IPS-18a (cell line): Measurements from ENCODE around the gene GCK.
"Not testable (repeated sequence)": the region's sequence is repeated elsewhere in the genome, so short reads cannot be mapped to it uniquely, and the experiment has no call there.

Experiments used
- H3K27ac ChIP-seq: one replicate; pipeline ENCODE4 v1.5.1; 2013; ENCODE audit warnings: low read length
- H3K27me3 ChIP-seq: one replicate; pipeline ENCODE4 v1.6.1; 2013; ENCODE audit warnings: mild to moderate bottlenecking, low read length; ENCODE audit not compliant: control insufficient read depth, insufficient read depth
- H3K36me3 ChIP-seq: one replicate; pipeline ENCODE4 v1.6.1; 2013; ENCODE audit warnings: low read depth, low read length; ENCODE audit not compliant: control insufficient read depth
- H3K4me1 ChIP-seq: one replicate; pipeline ENCODE4 v1.6.1; 2013; ENCODE audit warnings: low read depth, low read length; ENCODE audit not compliant: control insufficient read depth
- H3K4me3 ChIP-seq: one replicate; pipeline ENCODE4 v1.5.1; 2013; ENCODE audit warnings: low read length
- H3K9ac ChIP-seq: one replicate; pipeline ENCODE4 v1.6.1; 2013; ENCODE audit warnings: mild to moderate bottlenecking, low read length, moderate library complexity
- H3K9me3 ChIP-seq: one replicate; pipeline ENCODE4 v1.6.1; 2013; ENCODE audit warnings: low read depth, low read length; ENCODE audit not compliant: control insufficient read depth

The GCK gene

DNA sequence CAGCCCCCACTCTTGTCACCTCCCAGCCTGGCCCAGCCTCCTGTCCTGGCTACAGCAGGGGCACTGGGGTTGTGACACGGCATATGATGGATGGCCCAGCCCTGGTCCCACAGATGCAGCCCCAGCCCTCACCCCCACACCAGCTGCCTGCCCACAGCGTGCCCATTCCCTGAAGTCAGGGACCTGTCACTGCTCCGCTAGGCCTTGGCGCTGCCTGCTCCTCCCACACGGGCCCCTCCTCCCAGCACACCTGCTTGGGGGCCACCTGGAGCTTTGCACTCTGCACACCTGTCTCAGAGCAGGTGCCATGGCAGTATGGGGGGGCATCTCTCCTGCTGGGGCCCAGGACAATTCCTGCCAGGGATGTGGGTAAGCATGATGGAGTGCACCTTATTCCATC, 3.5 kb downstream of the GCK start:
- Histone ChIP-seq H3K27ac (no peak overlapping the region), H3K9ac (no peak overlapping the region), H3K4me1 (no peaks in the 10 kb centered on the region), H3K4me3 (no peak overlapping the region), H3K36me3 (no peaks in the 10 kb centered on the region), H3K27me3 (no peaks in the 10 kb centered on the region), H3K9me3 (no peaks in the 10 kb centered on the region)

GRCh38 chr7:44184873-44185446, 4.3 kb downstream of the GCK start:
- Histone ChIP-seq H3K27ac (no peak overlapping the region), H3K9ac (no peak overlapping the region), H3K9me3 (no peaks in the 10 kb centered on the region), H3K27me3 (no peaks in the 10 kb centered on the region), H3K36me3 (no peaks in the 10 kb centered on the region), H3K4me3 (no peak overlapping the region), H3K4me1 (no peaks in the 10 kb centered on the region)

DNA sequence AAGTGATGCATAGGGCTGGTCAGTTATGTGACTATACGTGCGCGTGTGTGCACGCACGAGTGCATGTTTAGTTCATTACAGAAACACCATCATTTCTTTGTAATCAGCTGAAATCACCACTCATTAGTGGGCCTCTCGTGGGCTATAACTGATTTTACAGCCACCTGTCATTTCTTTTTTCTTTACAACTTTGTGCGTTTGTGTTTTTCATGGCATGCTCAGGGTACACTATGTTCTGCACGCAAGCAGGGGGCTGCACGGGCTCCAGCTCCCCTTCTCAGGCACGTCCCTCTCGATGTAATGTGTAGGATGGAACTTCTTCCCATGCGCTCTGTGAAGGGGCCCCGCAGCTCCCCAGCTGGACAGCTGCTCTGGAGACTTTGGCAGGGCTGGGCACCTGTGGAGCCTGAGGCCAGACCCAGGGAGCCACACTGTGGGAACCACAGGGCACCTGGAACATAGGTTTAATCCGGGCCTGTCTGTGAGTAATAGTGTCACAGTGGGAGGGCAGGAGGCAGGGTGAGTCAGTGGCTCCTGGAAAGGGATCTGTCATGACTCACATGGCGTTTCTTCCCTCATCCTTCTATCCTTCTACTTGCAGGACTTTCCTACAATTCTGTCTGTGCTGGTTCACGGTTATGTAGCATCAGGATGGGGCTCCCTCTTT, 4.9 kb downstream of the GCK start:
- H3K9me3 ChIP-seq: no peaks in the 10 kb centered on the region
- no peak overlapping the region for H3K27ac ChIP-seq
- H3K27me3 ChIP-seq: no peaks in the 10 kb centered on the region
- no peaks in the 10 kb centered on the region for H3K36me3 ChIP-seq
- no peak overlapping the region for H3K4me3 ChIP-seq
- no peaks in the 10 kb centered on the region for H3K4me1 ChIP-seq
- no peak overlapping the region for H3K9ac ChIP-seq

GRCh38 chr7:44183386-44183785, 5.9 kb downstream of the GCK start:
- H3K27ac ChIP-seq: no peak overlapping the region
- no peaks in the 10 kb centered on the region for H3K9me3 ChIP-seq
- no peak overlapping the region for H3K4me3 ChIP-seq
- no peaks in the 10 kb centered on the region for H3K4me1 ChIP-seq
- no peaks in the 10 kb centered on the region for H3K27me3 ChIP-seq
- H3K9ac ChIP-seq: no peak overlapping the region
- H3K36me3 ChIP-seq: no peaks in the 10 kb centered on the region

DNA sequence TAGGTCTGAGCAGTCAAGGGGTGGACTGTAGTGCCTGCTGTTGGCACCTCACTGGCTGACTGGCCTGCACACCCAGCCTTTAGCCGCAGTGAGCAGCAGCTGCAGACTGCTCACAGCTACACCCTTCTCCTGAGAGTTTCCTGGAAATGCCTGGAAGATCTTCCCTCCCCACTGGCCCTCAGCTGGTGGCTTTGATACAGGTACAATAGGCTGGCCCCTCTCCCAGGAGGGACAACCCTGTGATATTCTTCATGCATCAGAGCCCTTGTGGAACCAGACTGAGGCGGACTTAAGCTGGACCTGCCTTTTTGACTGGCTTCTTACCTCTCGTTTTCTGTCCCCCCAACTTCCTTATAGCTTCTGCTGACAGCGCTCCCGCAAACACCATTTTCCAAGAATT, 6.4 kb downstream of the GCK start:
- peaks cover under 1% of the 10 kb centered on the region for H3K4me1 ChIP-seq
- no peaks in the 10 kb centered on the region for H3K36me3 ChIP-seq
- H3K27me3 ChIP-seq: no peaks in the 10 kb centered on the region
- no peak overlapping the region for H3K4me3 ChIP-seq
- no peaks in the 10 kb centered on the region for H3K9me3 ChIP-seq
- H3K27ac ChIP-seq: no peak overlapping the region
- H3K9ac ChIP-seq: no peak overlapping the region

DNA sequence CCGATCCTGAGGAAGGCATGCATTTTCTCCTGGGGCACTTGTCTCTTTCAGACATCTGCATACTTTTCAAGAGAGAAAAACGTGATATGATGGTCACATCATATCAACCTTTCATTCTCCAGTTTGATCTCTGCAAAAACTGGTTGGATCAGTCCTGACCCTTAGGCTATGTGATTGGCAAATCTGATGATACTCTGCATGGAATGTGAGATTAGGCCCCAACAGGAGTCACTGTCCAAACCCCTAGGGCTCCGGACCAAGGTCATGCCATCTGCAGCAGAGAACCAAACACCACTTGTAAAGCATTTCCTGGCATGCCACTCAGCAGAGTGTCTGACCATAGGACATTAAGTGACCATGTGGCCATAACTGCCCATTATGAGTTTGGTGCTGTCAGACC, 8.6 kb downstream of the GCK start:
- peaks cover 7% of the 10 kb centered on the region for H3K4me1 ChIP-seq
- no peaks in the 10 kb centered on the region for H3K9me3 ChIP-seq
- no peak overlapping the region for H3K27ac ChIP-seq
- no peaks in the 10 kb centered on the region for H3K27me3 ChIP-seq
- H3K36me3 ChIP-seq: no peaks in the 10 kb centered on the region
- no peak overlapping the region for H3K9ac ChIP-seq
- no peak overlapping the region for H3K4me3 ChIP-seq

DNA sequence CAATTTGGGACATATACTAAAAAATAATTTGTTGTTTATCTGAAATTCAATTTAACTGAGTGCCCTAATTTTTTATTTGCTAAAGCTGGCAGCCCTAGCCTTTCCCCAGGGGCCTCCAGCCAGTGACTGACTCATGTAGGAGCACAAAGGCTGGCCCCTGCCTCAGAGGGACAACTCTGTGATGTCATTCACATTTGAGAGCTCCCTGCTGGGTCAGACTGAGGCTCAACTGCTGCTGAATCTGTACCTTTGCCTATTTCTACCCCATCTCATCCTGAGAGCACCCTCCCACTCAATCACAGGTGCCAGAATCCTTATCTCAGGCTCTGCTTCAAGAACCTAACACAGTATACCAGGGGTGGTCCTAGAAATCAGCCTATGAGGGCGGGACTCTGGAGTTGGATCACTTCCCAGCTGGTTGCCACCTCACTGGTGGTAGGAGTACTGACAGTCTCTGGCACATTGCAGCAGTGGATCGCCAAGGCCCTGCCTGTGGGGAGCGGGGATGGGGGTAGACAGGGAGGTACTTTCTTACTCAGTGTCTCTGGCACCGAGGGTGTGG, 11.6 kb downstream of the GCK start:
- Histone ChIP-seq H3K36me3 (no peaks in the 10 kb centered on the region), H3K27me3 (no peaks in the 10 kb centered on the region), H3K27ac (no peak overlapping the region), H3K9ac (no peak overlapping the region), H3K9me3 (no peaks in the 10 kb centered on the region), H3K4me1 (peaks cover 7% of the 10 kb centered on the region), H3K4me3 (no peak overlapping the region)

DNA sequence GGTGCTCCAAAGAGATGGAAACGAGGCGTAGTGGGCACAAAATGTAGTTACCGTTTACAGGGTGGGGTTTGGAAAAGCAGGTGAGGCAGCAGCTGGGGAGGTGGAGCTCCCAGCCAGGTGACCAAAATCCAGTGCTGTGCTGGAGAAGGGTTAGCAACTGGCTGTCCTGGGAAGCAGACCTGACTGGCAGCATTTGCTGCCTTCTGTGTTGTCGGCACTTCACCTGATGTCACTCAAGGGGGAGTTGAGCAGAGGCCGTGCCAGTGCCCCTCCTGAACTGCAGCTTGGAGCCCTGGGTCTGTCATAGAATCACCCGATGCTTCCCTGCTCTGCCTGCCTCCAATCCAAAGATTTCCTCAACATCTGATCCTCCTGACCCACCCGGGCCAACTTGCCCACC, 12.8 kb downstream of the GCK start:
- Histone ChIP-seq H3K9me3 (no peaks in the 10 kb centered on the region), H3K27ac (no peak overlapping the region), H3K27me3 (no peaks in the 10 kb centered on the region), H3K9ac (no peak overlapping the region), H3K36me3 (no peaks in the 10 kb centered on the region), H3K4me1 (peaks cover 7% of the 10 kb centered on the region), H3K4me3 (no peak overlapping the region)

- H3K27me3 ChIP-seq: no peaks in the 10 kb centered on the region
- no peak overlapping the region for H3K27ac ChIP-seq
- no peaks in the 10 kb centered on the region for H3K9me3 ChIP-seq
- H3K4me1 ChIP-seq: peaks cover 7% of the 10 kb centered on the region
- H3K9ac ChIP-seq: no peak overlapping the region
- H3K4me3 ChIP-seq: no peak overlapping the region
- no peaks in the 10 kb centered on the region for H3K36me3 ChIP-seq
Observed at GRCh38 chr7:44175730-44176129, 13.5 kb downstream of the GCK start.

DNA sequence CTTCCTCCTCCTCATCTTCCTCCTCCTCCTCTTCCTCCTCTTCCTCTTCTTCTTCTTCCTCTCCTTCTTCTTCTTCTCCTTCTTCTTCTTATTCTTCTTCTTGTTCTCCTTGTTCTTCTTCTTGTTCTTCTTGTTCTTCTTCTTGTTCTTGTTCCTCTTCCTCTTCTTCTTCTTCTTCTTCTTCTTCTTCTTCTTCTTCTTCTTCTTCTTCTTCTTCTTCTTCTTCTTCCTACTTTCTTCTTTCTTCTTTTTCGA, 14.6 kb downstream of the GCK start:
- H3K4me3 ChIP-seq, H3K36me3 ChIP-seq, H3K27ac ChIP-seq, H3K27me3 ChIP-seq, H3K4me1 ChIP-seq, H3K9me3 ChIP-seq, H3K9ac ChIP-seq: not testable (repeated sequence)

GRCh38 chr7:44173911-44174693, 15.1 kb downstream of the GCK start:
- no peak overlapping the region for H3K4me3 ChIP-seq
- no peaks in the 10 kb centered on the region for H3K27me3 ChIP-seq
- H3K9ac ChIP-seq: no peak overlapping the region
- H3K36me3 ChIP-seq: no peaks in the 10 kb centered on the region
- H3K4me1 ChIP-seq: peaks cover 7% of the 10 kb centered on the region
- no peaks in the 10 kb centered on the region for H3K9me3 ChIP-seq
- no peak overlapping the region for H3K27ac ChIP-seq
